GM18526 (cell line): ENCODE results near the gene TNFRSF18.

ENCODE experiments used
- POLR2A ChIP-seq: IDR thresholded peaks from 3 replicates; pipeline ENCODE4 v1.6.1; 2011; ENCODE audit not compliant: insufficient read length; ENCODE audit errors: extremely low read depth

TNFRSF18 gene

DNA sequence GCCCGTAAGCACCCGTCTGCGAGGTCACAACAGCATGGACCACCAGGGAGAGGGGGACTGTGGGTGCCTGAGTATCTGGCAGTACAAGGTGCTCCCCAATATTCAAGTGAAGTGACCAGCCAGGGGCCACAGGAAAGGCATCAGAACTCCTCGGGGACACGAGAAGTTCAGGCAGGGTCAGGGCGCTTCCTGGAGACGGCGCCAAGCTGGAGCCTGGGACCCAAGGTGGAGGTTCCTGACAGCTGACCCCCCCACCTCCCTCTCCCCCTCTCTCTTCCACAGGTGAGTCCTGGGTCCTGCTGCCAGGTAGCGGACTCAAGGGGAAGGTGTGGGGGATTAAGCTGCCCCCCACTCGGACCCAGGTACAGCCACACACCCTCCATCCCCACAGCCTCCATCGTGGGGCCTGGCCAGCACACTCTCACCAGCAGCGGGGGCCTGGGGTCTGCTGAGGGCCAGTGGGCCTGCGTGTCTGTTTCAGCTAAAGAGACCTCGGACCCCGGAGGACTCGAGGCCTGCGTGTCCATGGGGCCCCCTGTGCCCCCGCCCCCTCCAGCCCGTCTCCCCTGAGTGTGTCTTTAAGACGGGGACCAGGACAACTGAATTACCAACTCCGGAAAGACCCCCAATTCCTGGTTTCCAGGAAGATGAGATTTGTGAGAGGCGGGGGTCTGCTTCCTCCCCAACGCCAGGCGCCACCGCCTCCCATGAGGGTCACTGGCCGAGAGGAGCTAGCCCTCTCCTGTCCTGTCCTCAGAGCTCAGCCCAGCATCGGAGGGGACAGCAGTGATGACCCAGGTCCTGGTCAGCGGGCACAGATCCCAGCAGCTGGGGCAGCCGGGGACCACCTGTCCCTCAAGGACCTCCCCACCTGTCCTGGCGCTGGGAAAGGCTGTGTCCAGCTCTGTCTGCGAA is 6.2 kb downstream of the TNFRSF18 start:
- TF ChIP-seq POLR2A, result no peak

GRCh38 chr1:1199141-1199960 is 7.0 kb downstream of the TNFRSF18 start:
- TF ChIP-seq POLR2A, result no peak

- TF ChIP-seq POLR2A, result no peak
Measured at GRCh38 chr1:1198423-1199140, 7.8 kb downstream of the TNFRSF18 start.

GRCh38 chr1:1197551-1198422 is 8.6 kb downstream of the TNFRSF18 start:
- TF ChIP-seq POLR2A, result no peak

GRCh38 chr1:1197188-1197500 is 9.2 kb downstream of the TNFRSF18 start:
- TF ChIP-seq POLR2A, result no peak

GRCh38 chr1:1196431-1197187 is 9.8 kb downstream of the TNFRSF18 start:
- no peak for TF ChIP-seq POLR2A

DNA sequence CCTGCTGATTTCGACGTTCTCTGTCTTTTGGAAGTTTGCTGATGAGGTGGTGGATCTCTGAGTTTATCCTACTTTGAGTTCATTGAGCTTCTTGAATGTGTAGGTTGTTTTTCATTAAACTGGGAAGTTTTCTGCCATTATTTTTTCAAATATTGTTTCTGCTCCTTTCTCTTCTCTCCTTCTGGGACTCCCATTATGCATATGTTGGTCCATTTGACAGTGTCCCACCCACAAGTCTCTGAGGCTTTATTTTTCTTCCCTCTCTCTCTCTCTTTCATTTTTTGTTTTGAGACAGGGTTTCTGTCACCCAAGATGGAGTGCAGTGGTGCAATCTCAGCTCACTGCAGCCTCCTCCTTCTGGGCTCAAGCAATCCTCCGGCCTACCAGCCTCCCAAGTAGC is 11.7 kb downstream of the TNFRSF18 start:
- TF ChIP-seq POLR2A, result no peak

- no peak for TF ChIP-seq POLR2A
Measured at GRCh38 chr1:1191734-1192133, 14.7 kb downstream of the TNFRSF18 start.

DNA sequence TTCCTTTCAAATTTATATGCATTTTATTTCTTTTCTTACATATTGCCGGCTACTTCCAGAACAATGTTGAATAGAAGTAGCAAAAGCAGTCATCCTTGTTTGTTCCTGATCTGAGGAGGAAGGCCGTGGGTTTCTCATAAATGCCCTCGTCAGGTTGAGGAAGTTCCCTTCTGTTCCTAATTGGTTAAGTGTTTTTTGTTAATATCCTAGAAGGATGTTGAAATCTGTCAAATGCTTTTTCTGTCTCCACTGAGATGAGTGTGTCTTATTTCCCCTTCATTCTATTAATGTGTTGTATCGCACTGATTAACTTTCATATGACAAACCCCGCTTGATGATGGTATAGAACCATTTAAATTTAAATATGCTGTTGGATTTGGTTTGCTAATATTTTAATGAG is 17.3 kb downstream of the TNFRSF18 start:
- TF ChIP-seq POLR2A, result no peak

- TF ChIP-seq POLR2A, result no peak
Measured at GRCh38 chr1:1187938-1188337, 18.5 kb downstream of the TNFRSF18 start.

DNA sequence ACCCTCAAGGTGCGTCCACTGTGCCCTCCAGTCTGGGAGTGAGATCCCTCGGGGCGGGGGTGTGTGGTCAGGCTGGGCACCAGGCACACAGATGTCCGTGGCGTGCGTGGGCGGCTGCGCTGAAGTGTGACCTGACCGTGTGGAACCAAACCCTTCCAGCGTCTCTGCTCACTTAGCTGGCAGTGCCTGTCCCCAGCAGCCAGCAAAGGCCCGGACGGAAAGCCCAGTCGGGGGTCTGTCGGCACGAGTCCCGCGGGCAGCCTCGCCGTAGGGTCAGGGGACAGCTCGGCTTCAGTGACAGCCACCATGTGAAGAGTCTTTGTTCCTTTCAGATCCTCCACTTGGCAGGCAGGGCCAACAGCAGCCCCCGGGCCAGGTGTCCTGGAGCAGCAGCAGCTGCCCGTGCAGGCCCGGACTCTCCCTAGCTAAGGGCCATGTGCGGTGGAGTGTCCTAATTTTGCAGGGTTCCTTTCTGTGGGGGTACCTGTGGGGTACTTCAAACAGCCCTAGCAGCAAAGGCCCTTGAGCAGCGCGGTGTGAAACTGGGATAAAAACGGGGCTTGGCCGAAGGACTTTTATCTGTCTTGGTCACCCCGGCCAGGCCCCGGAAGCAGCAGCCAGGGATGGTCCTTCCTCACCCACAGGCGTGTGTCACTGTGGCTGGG is 21.2 kb downstream of the TNFRSF18 start:
- no peak for TF ChIP-seq POLR2A

DNA sequence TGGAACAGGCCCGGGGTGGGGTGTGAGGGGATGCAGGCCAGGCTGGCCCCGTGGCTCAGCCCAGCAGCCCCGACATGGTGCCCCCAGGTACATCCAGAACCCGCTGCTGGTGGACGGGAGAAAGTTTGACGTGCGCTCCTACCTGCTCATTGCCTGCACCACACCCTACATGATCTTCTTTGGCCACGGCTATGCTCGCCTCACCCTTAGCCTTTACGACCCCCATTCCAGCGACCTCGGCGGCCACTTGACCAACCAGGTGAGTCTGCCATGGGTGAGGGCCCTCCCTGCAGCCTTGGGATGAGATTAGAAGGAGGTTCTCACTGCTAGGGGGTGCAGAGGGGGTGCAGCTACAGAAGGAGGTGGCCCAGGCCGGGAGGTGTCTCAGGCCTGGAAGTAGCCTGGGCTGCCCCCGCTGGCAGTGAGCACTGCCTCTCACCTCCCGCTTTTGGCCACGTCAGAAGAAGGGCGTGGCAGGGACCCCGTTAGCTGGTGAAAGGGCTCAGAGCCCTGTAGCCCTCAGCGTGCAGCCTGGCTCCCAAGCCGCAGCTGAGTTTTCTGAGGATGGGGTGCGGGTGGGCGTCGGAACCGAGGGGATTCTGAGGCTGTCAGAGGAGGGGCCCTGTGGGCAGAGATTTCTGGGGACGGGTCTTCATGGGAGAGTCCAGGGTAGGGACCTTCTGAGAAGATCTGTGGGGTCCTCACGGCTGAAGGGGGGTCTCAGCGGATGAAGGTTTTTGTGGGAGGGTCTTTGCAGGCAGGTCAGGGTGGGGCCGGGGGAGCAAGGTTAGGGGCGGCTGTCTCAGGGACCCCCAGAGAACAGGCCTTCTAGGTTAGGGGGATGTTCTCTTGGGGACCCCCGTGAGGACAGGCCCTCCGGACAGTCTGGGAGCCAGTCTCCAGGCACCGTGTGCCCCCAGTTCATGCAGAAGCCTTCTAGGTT is 22.3 kb downstream of the TNFRSF18 start:
- no peak for TF ChIP-seq POLR2A

DNA sequence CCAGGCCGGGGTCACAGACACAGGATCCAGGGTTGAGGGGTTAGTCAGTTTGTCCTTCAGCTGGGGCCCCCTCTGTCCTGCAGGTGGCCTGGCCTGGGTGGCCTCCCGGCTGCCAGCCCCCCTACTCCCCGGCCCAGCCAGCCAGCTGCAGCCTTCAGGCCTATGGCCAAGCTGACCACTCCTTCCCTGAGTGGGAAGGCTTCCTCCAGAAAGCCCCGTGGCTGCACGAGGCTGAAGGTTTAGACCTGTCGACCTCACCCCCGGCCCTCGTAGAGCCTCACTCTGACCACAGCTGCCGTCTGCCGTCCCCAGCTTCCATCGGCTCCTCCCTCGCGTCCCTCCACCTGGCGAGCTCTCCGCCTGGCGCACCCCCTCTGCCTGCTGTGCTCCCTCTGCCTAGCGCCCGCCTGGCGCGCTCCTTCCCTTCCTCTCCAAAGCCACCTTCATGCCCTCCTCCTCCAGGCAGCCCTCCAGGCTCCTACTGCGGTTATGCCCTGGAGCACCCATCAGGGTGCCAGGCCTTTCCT is 23.1 kb downstream of the TNFRSF18 start:
- no peak for TF ChIP-seq POLR2A
